ENCODE results near the gene MYO5C. TPM values are rescaled to one million over a fixed set of nuclear protein-coding genes. Genes with fewer than 3 reads are reported as not detected.

MYO5C gene
- total and polyA plus RNA-seq, 2 of the 8 experiments (the other 6 are each of a cell fraction or from before 2014, with no cell fraction given), result 8.2 to 26.7 TPM

- TF ChIP-seq KDM4A (IDR thresholded peaks at IDR 0.05; ENCODE audit: low read depth, low read length, severe bottlenecking), result no peak
- no peak for TF ChIP-seq CHD1 (IDR thresholded peaks at IDR 0.05; ENCODE audit: low read depth, low read length)
- peak; percentile 12 for TF ChIP-seq NANOG (IDR thresholded peaks at IDR 0.05; ENCODE audit: insufficient read depth, low read depth, low read length, poor library complexity, severe bottlenecking)
- no peak for TF ChIP-seq TAF7 (optimal IDR thresholded peaks at IDR 0.05; ENCODE audit: borderline replicate concordance, low read depth, low read length)
- no peak for TF ChIP-seq SAP30 (IDR thresholded peaks at IDR 0.05; ENCODE audit: insufficient read depth, insufficient replicate concordance, low read length)
- TF ChIP-seq POLR2A (IDR thresholded peaks at IDR 0.05; ENCODE audit: control extremely low read depth in 1 of 2, low read depth in 2 of 2, low read length in 2 of 2), result no peak
- no peak for TF ChIP-seq SUZ12 (IDR thresholded peaks at IDR 0.05; ENCODE audit: low read length)
- no peak for TF ChIP-seq SP4 (IDR thresholded peaks at IDR 0.05; ENCODE audit: low read length)
- TF ChIP-seq E2F6 (IDR thresholded peaks at IDR 0.05), result no peak
- TF ChIP-seq CREB1 (IDR thresholded peaks at IDR 0.05), result no peak
- 0 out of 2 replicates have a peak, but pooled peaks have one; percentile 17 for TF ChIP-seq YY1 (IDR thresholded peaks at IDR 0.05; ENCODE audit: low read depth, low read length)
- peak; percentile 14; the same call in 1 of the 2 replicates for TF ChIP-seq MAFK (IDR thresholded peaks at IDR 0.05; ENCODE audit: low read depth, low read length)
- no peak for TF ChIP-seq USF2 (IDR thresholded peaks at IDR 0.05; ENCODE audit: low read length)
- no peak for TF ChIP-seq RFX5 (IDR thresholded peaks at IDR 0.05; ENCODE audit: borderline replicate concordance, low read depth, low read length)
- no peak for TF ChIP-seq SP2 (IDR thresholded peaks at IDR 0.05; ENCODE audit: low read length)
- no peak for TF ChIP-seq CHD2 (IDR thresholded peaks at IDR 0.05; ENCODE audit: low read length)
- no peak for TF ChIP-seq GTF2F1 (IDR thresholded peaks at IDR 0.05; ENCODE audit: borderline replicate concordance, low read depth, low read length)
- TF ChIP-seq KDM1A (IDR thresholded peaks at IDR 0.05; ENCODE audit: borderline replicate concordance, low read length), result no peak
- no peak for TF ChIP-seq ATF3 (IDR thresholded peaks at IDR 0.05; ENCODE audit: insufficient read depth, low read depth, low read length)
- no peak for TF ChIP-seq SIX5 (IDR thresholded peaks at IDR 0.05; ENCODE audit: low read depth, low read length)
- no peak for TF ChIP-seq GABPA (IDR thresholded peaks at IDR 0.05; ENCODE audit: borderline replicate concordance, insufficient read depth, low read length)
- no peak for TF ChIP-seq SP1 (IDR thresholded peaks at IDR 0.05; ENCODE audit: low read depth, low read length)
- TF ChIP-seq EP300 (IDR thresholded peaks at IDR 0.05; ENCODE audit: borderline replicate concordance in 1 of 2, low read depth in 2 of 2, low read length in 2 of 2), result no peak
These were observed 87.2 kb downstream of the MYO5C start (continued) for GRCh38 chr15:52208306-52208946.

All from H1 (cell line).